Measurements from ENCODE around the gene PDE7B.

- TF ChIP-seq CTCF (conservative IDR thresholded peaks at IDR 0.05; ENCODE audit: low read depth, low read length): no peak
- no peak for TF ChIP-seq POLR2A (IDR thresholded peaks at IDR 0.05; ENCODE audit: low read depth, low read length)
- no peak for TF ChIP-seq SMC3 (IDR thresholded peaks at IDR 0.05; ENCODE audit: low read depth, low read length)
- TF ChIP-seq CEBPB (IDR thresholded peaks at IDR 0.05; ENCODE audit: low read depth, low read length): no peak
- no peak for TF ChIP-seq MAZ (IDR thresholded peaks at IDR 0.05; ENCODE audit: borderline replicate concordance, low read depth, low read length)
- TF ChIP-seq RCOR1 (IDR thresholded peaks at IDR 0.05; ENCODE audit: insufficient replicate concordance, low read length): no peak
- TF ChIP-seq RFX5 (IDR thresholded peaks at IDR 0.05; ENCODE audit: low read depth, low read length): no peak
- TF ChIP-seq BHLHE40 (IDR thresholded peaks at IDR 0.05; ENCODE audit: low read depth, low read length): no peak
- TF ChIP-seq FOS (IDR thresholded peaks at IDR 0.05; ENCODE audit: low read depth, low read length): no peak
- TF ChIP-seq MXI1 (IDR thresholded peaks at IDR 0.05; ENCODE audit: borderline replicate concordance, low read depth, low read length): no peak
- TF ChIP-seq NFE2L2 (IDR thresholded peaks at IDR 0.05; ENCODE audit: low read depth, low read length): no peak
- no peak for TF ChIP-seq RAD21 (IDR thresholded peaks at IDR 0.05; ENCODE audit: low read length)
These were observed 27.6 kb upstream of the PDE7B start for GRCh38 chr6:135823851-135824250.
